ENCODE measurements around the gene PTPRD.

The PTPRD gene

DNA sequence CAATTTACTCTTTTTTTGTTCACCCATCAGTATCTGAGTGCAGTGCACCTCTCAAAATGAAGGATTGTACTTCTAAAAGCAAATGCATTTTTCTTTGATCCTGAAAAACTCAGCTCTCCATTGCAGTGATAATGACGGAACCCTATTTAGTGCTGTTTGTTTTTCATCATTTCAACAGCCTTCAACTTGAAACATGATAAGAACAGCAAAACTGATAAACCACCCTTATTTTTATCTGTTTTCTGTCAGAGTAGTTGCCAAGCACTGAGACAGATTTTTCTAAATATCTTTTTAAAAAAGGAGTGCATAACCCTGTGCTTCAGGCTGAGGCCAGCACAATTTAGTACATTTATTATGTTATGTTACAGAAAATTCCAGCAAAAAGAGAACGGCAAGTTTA lies 2263.4 kb downstream of the PTPRD start:
- H3K4me1 ChIP-seq (ENCODE audit: control insufficient read depth, insufficient read depth, low read length): no peaks in the 10 kb centered on the region
- no peaks in the 10 kb centered on the region for H3K27me3 ChIP-seq (ENCODE audit: control insufficient read depth, insufficient read depth, low read length)
- H3K9me3 ChIP-seq (ENCODE audit: control insufficient read depth, insufficient read depth, low read length): no peaks in the 10 kb centered on the region
- H3K36me3 ChIP-seq (ENCODE audit: control insufficient read depth, insufficient read depth, low read length): no peaks in the 10 kb centered on the region
- no peak overlapping the region for H3K9ac ChIP-seq (ENCODE audit: low read depth, low read length)
- no peak overlapping the region for H3K4me3 ChIP-seq (ENCODE audit: low read depth, low read length)

- no peaks in the 10 kb centered on the region for H3K4me1 ChIP-seq (ENCODE audit: control insufficient read depth, insufficient read depth, low read length)
- no peaks in the 10 kb centered on the region for H3K36me3 ChIP-seq (ENCODE audit: control insufficient read depth, insufficient read depth, low read length)
- no peak overlapping the region for H3K4me3 ChIP-seq (ENCODE audit: low read depth, low read length)
- no peaks in the 10 kb centered on the region for H3K27me3 ChIP-seq (ENCODE audit: control insufficient read depth, insufficient read depth, low read length)
- H3K9ac ChIP-seq (ENCODE audit: low read depth, low read length): no peak overlapping the region
- H3K9me3 ChIP-seq (ENCODE audit: control insufficient read depth, insufficient read depth, low read length): no peaks in the 10 kb centered on the region
Observed at GRCh38 chr9:8348756-8349155, 2264.0 kb downstream of the PTPRD start.

DNA sequence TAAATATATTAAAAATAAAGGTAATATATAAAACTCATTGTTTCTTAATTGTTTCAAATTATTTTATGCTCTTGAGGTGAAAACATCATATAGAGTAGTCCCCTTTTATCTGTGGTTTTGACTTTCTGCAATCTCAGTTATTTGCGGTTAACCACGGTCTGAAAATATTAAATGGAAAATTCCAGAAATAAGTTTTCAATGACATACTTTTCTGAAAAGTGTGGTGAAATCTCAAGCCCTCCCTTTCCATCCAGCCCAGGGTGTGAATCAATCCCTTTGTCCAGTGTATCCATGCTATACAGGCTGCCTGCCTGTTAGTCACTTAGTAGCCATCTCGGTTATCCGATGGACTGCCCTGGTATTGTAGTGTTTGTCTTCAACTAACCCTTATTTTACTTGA lies 2266.5 kb downstream of the PTPRD start:
- Histone ChIP-seq H3K9ac (ENCODE audit: low read depth, low read length) (no peak overlapping the region), H3K36me3 (ENCODE audit: control insufficient read depth, insufficient read depth, low read length) (no peaks in the 10 kb centered on the region), H3K9me3 (ENCODE audit: control insufficient read depth, insufficient read depth, low read length) (no peaks in the 10 kb centered on the region), H3K27me3 (ENCODE audit: control insufficient read depth, insufficient read depth, low read length) (no peaks in the 10 kb centered on the region), H3K4me1 (ENCODE audit: control insufficient read depth, insufficient read depth, low read length) (no peaks in the 10 kb centered on the region), H3K4me3 (ENCODE audit: low read depth, low read length) (no peak overlapping the region)

- H3K36me3 ChIP-seq (ENCODE audit: control insufficient read depth, insufficient read depth, low read length): no peaks in the 10 kb centered on the region
- H3K4me3 ChIP-seq (ENCODE audit: low read depth, low read length): no peak overlapping the region
- no peaks in the 10 kb centered on the region for H3K27me3 ChIP-seq (ENCODE audit: control insufficient read depth, insufficient read depth, low read length)
- no peaks in the 10 kb centered on the region for H3K4me1 ChIP-seq (ENCODE audit: control insufficient read depth, insufficient read depth, low read length)
- H3K9ac ChIP-seq (ENCODE audit: low read depth, low read length): no peak overlapping the region
- no peaks in the 10 kb centered on the region for H3K9me3 ChIP-seq (ENCODE audit: control insufficient read depth, insufficient read depth, low read length)
Observed at GRCh38 chr9:8338767-8339510, 2273.9 kb downstream of the PTPRD start.

DNA sequence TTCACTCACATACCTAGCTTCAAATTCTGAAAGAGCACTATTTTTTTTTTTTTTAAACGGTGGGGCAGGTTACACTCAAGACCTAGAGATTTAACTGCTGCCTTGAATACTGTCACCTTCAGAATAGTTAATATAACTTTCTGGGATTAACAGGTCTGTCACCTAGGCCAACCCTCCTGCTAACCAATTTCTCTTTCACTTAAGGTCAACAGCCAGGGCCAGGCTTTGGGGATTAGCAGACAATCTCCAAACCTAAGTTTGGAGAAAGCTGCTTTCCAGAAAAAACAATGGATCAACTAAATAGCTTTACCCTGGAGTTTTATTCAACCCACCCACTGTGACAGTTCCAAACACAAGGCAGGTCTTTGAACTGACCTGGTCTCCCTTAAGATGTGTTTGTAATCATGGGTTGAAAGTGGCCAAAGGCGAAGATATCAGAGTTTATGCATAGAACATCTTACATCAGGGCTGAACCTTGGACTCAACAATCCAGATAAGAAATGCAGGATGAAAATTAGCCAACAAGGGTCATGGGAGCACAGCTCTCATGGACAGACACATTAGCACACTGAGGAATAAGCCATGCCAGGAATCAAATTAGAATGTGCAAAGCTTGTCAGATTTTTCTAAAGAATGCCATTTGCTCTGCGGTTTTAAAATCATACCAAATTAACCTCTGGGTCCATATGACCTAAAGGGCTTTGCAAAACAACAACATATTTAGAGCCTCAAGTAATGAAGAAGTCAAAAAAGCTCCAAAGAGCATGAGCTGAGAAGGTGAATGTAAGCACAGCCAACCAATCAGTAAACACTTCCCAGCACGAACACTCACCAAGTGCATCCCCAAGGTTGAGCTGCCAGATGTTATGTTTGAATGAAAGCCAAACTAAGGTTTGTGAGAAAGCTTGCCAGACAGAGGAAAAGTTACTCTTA lies 2274.7 kb downstream of the PTPRD start:
- no peak overlapping the region for H3K9ac ChIP-seq (ENCODE audit: low read depth, low read length)
- no peaks in the 10 kb centered on the region for H3K36me3 ChIP-seq (ENCODE audit: control insufficient read depth, insufficient read depth, low read length)
- H3K4me3 ChIP-seq (ENCODE audit: low read depth, low read length): no peak overlapping the region
- no peaks in the 10 kb centered on the region for H3K27me3 ChIP-seq (ENCODE audit: control insufficient read depth, insufficient read depth, low read length)
- H3K4me1 ChIP-seq (ENCODE audit: control insufficient read depth, insufficient read depth, low read length): no peaks in the 10 kb centered on the region
- H3K9me3 ChIP-seq (ENCODE audit: control insufficient read depth, insufficient read depth, low read length): no peaks in the 10 kb centered on the region

DNA sequence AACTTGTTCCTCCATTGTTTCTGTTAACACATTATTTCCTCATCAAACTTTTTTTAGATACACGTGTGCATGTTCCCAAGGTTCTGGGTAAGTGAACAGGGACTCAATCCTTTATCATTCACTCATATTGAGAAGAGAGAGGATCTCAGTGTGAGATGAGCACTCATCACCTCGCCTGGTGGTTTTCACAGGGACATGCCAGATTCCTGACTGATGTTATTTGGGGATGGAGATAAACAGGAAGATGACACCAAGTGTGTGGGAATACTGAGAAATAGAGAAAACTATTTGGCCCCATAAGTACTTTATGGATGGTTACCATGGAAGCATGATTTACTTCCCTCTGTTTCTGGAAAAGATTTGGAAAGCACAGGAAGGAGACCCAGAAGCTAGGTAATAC lies 2279.9 kb downstream of the PTPRD start:
- H3K9me3 ChIP-seq (ENCODE audit: control insufficient read depth, insufficient read depth, low read length): no peaks in the 10 kb centered on the region
- no peaks in the 10 kb centered on the region for H3K4me1 ChIP-seq (ENCODE audit: control insufficient read depth, insufficient read depth, low read length)
- no peak overlapping the region for H3K9ac ChIP-seq (ENCODE audit: low read depth, low read length)
- no peaks in the 10 kb centered on the region for H3K27me3 ChIP-seq (ENCODE audit: control insufficient read depth, insufficient read depth, low read length)
- no peak overlapping the region for H3K4me3 ChIP-seq (ENCODE audit: low read depth, low read length)
- no peaks in the 10 kb centered on the region for H3K36me3 ChIP-seq (ENCODE audit: control insufficient read depth, insufficient read depth, low read length)

DNA sequence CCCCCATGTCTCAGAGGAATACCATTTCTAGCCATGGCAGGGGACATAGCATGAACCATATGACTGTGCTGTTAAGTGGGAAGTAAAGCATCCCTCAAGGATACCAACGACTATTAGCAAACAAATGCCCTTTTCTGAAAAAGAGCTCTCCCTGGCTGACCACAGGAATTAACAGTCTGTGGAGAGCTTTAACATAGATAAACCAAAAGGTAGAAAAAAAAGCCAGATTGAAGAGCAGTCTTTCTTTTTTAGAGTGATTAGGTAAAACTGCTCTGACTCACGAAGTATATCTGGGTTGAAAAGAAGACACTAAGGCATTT lies 2280.5 kb downstream of the PTPRD start:
- no peaks in the 10 kb centered on the region for H3K36me3 ChIP-seq (ENCODE audit: control insufficient read depth, insufficient read depth, low read length)

DNA sequence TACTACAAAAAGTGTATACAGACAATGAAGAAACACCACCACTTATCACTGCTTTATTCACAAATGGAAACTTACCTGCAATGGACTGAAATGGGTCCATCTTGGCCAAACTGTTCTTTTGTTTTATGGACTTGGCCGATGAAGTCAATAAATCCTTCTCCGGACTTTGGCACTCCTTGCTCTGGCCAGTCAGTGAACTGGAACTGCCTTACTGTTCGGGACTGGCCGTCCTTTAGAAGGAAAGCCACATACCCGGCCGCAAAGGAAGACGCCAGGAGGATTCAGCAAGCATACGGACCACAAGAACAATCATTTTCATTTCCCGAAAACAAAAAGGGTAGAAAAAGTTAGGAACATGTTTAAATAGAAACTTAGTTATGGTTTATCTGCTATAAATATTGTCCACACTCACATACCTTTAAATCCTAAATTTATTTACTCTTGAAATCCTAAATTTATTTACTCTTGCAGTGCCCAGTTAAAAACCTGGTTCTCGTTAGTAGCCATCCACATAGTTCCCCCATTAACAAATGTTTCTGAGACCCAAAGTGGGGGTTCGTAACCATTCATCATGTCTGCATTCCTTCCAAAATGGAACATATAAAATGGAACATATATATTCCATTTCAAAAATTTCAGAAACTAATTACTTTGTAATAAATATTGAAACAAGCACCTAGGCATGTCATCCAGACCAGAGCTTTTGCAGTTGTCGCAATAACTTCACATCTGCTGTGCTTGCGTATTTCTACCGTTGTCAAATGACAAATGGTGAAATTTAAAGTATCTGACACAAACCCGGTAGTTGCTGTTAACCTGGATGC lies 2281.1 kb downstream of the PTPRD start:
- Histone ChIP-seq H3K9ac (ENCODE audit: low read depth, low read length) (no peak overlapping the region), H3K9me3 (ENCODE audit: control insufficient read depth, insufficient read depth, low read length) (no peaks in the 10 kb centered on the region), H3K27me3 (ENCODE audit: control insufficient read depth, insufficient read depth, low read length) (no peaks in the 10 kb centered on the region), H3K4me3 (ENCODE audit: low read depth, low read length) (no peak overlapping the region), H3K4me1 (ENCODE audit: control insufficient read depth, insufficient read depth, low read length) (no peaks in the 10 kb centered on the region), H3K36me3 (ENCODE audit: control insufficient read depth, insufficient read depth, low read length) (no peaks in the 10 kb centered on the region)

More for the DNA sequence above, 2280.5 kb downstream of the PTPRD start:
- no peaks in the 10 kb centered on the region for H3K27me3 ChIP-seq (ENCODE audit: control insufficient read depth, insufficient read depth, low read length)
- no peaks in the 10 kb centered on the region for H3K9me3 ChIP-seq (ENCODE audit: control insufficient read depth, insufficient read depth, low read length)
- no peak overlapping the region for H3K4me3 ChIP-seq (ENCODE audit: low read depth, low read length)
- no peak overlapping the region for H3K9ac ChIP-seq (ENCODE audit: low read depth, low read length)
- no peaks in the 10 kb centered on the region for H3K4me1 ChIP-seq (ENCODE audit: control insufficient read depth, insufficient read depth, low read length)

DNA sequence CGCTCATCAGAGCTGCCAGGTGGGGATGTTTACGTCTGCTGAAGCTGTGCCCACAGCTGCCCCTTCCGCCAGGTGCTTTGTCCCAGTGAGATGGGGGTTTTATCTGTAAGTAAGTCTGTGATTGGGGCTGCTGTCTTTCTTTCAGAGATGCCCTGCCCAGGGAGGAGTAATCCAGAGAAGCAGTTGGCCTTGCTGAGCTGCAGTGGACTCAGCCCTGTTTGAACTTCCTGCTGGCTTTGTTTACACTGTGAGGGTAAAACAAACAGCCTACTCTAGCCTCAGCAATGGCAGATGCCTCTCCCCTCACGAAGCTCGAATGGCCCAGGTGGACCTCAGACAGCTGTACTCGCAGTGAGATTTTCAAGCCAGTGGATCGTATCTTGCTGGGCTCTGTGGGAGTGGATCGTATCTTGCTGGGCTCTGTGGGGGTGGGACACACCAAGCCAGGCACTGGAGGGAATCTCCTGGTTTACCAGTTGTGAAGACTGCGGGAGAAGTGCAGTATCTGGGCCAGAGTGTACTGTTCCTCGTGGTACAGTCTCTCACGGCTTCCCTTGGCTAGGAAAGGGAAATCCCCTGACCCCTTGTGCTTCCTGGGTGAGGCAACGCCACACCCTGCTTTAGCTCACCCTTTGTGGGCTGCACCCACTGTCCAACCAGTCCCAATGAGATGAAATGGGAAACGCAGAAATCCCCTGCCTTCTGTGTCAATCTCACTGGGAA lies 2283.1 kb downstream of the PTPRD start:
- no peaks in the 10 kb centered on the region for H3K36me3 ChIP-seq (ENCODE audit: control insufficient read depth, insufficient read depth, low read length)
- H3K4me1 ChIP-seq (ENCODE audit: control insufficient read depth, insufficient read depth, low read length): no peaks in the 10 kb centered on the region
- H3K9ac ChIP-seq (ENCODE audit: low read depth, low read length): no peak overlapping the region
- H3K4me3 ChIP-seq (ENCODE audit: low read depth, low read length): no peak overlapping the region
- H3K27me3 ChIP-seq (ENCODE audit: control insufficient read depth, insufficient read depth, low read length): no peaks in the 10 kb centered on the region
- no peaks in the 10 kb centered on the region for H3K9me3 ChIP-seq (ENCODE audit: control insufficient read depth, insufficient read depth, low read length)

DNA sequence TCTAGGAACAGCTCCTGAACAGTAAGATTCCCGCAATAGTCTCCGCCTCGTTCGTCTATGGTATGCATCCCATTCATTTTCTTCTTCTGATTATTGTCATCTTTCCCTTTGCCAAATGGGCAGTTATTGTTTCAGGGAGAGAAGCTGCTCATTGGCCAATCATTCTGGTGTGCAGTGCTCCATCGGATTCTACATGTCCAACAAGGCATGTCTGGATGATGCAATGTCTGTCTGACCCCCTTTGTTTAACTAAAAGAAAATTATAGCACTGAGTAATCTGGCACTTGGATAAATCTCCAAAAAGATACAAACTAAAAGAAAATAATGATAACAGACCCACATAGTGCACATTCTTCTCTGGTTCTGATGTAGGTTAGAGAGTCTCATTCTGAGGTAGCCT lies 2297.6 kb downstream of the PTPRD start:
- H3K4me3 ChIP-seq (ENCODE audit: low read depth, low read length): no peak overlapping the region
- H3K9ac ChIP-seq (ENCODE audit: low read depth, low read length): no peak overlapping the region
- H3K9me3 ChIP-seq (ENCODE audit: control insufficient read depth, insufficient read depth, low read length): no peaks in the 10 kb centered on the region
- no peaks in the 10 kb centered on the region for H3K27me3 ChIP-seq (ENCODE audit: control insufficient read depth, insufficient read depth, low read length)
- H3K36me3 ChIP-seq (ENCODE audit: control insufficient read depth, insufficient read depth, low read length): no peaks in the 10 kb centered on the region
- no peaks in the 10 kb centered on the region for H3K4me1 ChIP-seq (ENCODE audit: control insufficient read depth, insufficient read depth, low read length)

DNA sequence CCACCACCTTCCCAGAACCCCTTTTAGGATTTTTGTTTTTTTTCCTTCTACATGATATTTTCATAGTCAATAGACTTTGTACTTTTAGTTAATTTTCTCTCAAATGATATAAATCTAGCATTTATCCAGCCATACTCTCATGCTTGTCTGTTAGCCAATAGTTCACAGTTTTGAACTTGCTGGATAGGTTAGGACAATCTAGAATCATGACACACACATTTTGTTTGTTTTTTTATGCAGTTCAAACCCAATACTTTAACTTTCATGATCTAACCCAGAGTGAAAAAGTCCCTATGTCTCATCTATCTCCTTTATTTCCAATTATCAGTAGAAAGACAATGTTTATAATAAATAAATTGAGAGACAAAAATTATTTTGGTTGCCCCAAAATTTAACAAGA lies 2303.5 kb downstream of the PTPRD start:
- Histone ChIP-seq H3K4me1 (ENCODE audit: control insufficient read depth, insufficient read depth, low read length) (no peaks in the 10 kb centered on the region), H3K4me3 (ENCODE audit: low read depth, low read length) (no peak overlapping the region), H3K9ac (ENCODE audit: low read depth, low read length) (no peak overlapping the region), H3K27me3 (ENCODE audit: control insufficient read depth, insufficient read depth, low read length) (no peaks in the 10 kb centered on the region), H3K36me3 (ENCODE audit: control insufficient read depth, insufficient read depth, low read length) (no peaks in the 10 kb centered on the region), H3K9me3 (ENCODE audit: control insufficient read depth, insufficient read depth, low read length) (no peaks in the 10 kb centered on the region)
